Body of pancreas (tissue), 4 donors: Measurements from ENCODE around the gene ADARB1. TPM values are rescaled to one million over a fixed set of nuclear protein-coding genes. Genes with fewer than 3 reads are reported as not detected.

Experiments
- ATAC-seq: fragments of 150-250 bp; one replicate; pipeline ENCODE4 v1.9.1; 2016
- DNase-seq, 4 donors: peaks; one replicate each; pipeline ENCODE4 v3.0.0-alpha.2; 2019
- H3K27ac ChIP-seq, 4 donors: fragments of 200-600 bp; sonication (generic); 1 replicate in 3 of 4; 2 replicates in 1 of 4; pipeline versions ENCODE4 v1.5.1 to v1.6.1; 2016 to 2019; ENCODE audit warnings: mild to moderate bottlenecking in 1 of 4, mixed read lengths in 1 of 4, moderate library complexity in 1 of 4
- H3K27me3 ChIP-seq, 2 donors: fragments of 200-600 bp; sonication (generic); one replicate each; pipeline ENCODE4 v1.6.0; 2016; ENCODE audit warnings: mild to moderate bottlenecking in 1 of 2
- H3K36me3 ChIP-seq, 2 donors: fragments of 200-600 bp; sonication (generic); replicated peaks in 1 of 2; 2 replicates each; pipeline ENCODE4 v1.5.1; 2016; ENCODE audit warnings: low read depth in 2 of 2; ENCODE audit not compliant: insufficient read depth in 1 of 2
- H3K4me1 ChIP-seq: fragments of 200-600 bp; sonication (generic); one replicate; pipeline ENCODE4 v1.6.0; 2016
- H3K4me3 ChIP-seq, 2 donors: fragments of 200-600 bp; sonication (generic); 1 replicate in 1 of 2; 2 replicates in 1 of 2; pipeline ENCODE4 v1.5.1; 2016 to 2019
- H3K9me3 ChIP-seq, 3 donors: fragments of 200-600 bp; sonication (generic); 1 replicate in 2 of 3; 2 replicates in 1 of 3; pipeline ENCODE4 v1.5.1; 2016
- CTCF ChIP-seq, 7 experiments: fragments of 450-650 bp in 4 of 7; fragments of 200-600 bp in 3 of 7; sonication (generic) in 3 of 7; IDR thresholded peaks; one replicate each; pipeline ENCODE4 v1.5.1; 2016 to 2019; ENCODE audit warnings: antibody characterized with exemption in 7 of 7
- POLR2A ChIP-seq, 3 donors: fragments of 450-650 bp; IDR thresholded peaks; one replicate each; pipeline ENCODE4 v1.6.1; 2016; ENCODE audit warnings: antibody characterized with exemption in 3 of 3, mild to moderate bottlenecking in 2 of 3
- WGBS, 2 donors: methylation state at CpG; one replicate each; pipeline ENCODE4 v1.1.5; 2017; 5-methylcytosine and 5-hydroxymethylcytosine counted together
- intact Hi-C: fragments of 100-400 bp; cut with DNase I; formaldehyde crosslinking; loops from one replicate; pipeline ENCODE4 v1.15.1; 2023
- total RNA-seq, 2 donors: library from RNA; depleted of rRNA; stranded (reverse); fragments of >200 nt; gene quantifications; one replicate each; pipeline ENCODE4 v1.1.0, GENCODE V29; 2016

Gene ADARB1
- total RNA-seq, 2 donors from 2014 or later, result 11.4 to 11.5 TPM

- DNase-seq, result no peak
- Histone ChIP-seq H3K36me3 (no peaks in the 10 kb centered on the region), H3K4me1 (no peaks in the 10 kb centered on the region), H3K27me3 (no peaks in the 10 kb centered on the region), H3K27ac (no peak overlapping the region), H3K9me3 (no peaks in the 10 kb centered on the region), H3K4me3 (no peak overlapping the region)
- intact Hi-C loops, result no loop called here
- TF ChIP-seq POLR2A (IDR thresholded peaks at IDR 0.05) (no peak), CTCF (IDR thresholded peaks at IDR 0.05) (no peak)
- ATAC-seq, result no peak
- 77 to 79% methylated on average over 18 of the region's 18 CpGs for whole genome bisulfite sequencing, 2 donors
Observed at GRCh38 chr21:45067462-45068285, 6.7 kb upstream of the ADARB1 start.

- no peaks in the 10 kb centered on the region for H3K36me3 ChIP-seq
- H3K27me3 ChIP-seq, result no peaks in the 10 kb centered on the region
- WGBS, 2 donors, result 87 to 92% methylated on average over 10 to 11 of the region's 11 CpGs
- no peak for DNase-seq
- no peaks in the 10 kb centered on the region for H3K9me3 ChIP-seq
- no peak for ATAC-seq
- H3K4me1 ChIP-seq, result peaks cover 7% of the 10 kb centered on the region
- no peak for TF ChIP-seq POLR2A (IDR thresholded peaks at IDR 0.05)
- no peak for TF ChIP-seq CTCF (IDR thresholded peaks at IDR 0.05)
- intact Hi-C loops, result no loop called here
- H3K4me3 ChIP-seq, result no peak overlapping the region
- H3K27ac ChIP-seq, result no peak overlapping the region
Observed at GRCh38 chr21:45069085-45069484, 5.3 kb upstream of the ADARB1 start.

GRCh38 chr21:45069711-45070110, 4.7 kb upstream of the ADARB1 start:
- WGBS, 2 donors, result 85 to 93% methylated on average over 5 of the region's 5 CpGs
- Histone ChIP-seq H3K9me3 (no peaks in the 10 kb centered on the region), H3K27me3 (no peaks in the 10 kb centered on the region), H3K36me3 (no peaks in the 10 kb centered on the region), H3K4me1 (peaks cover 7% of the 10 kb centered on the region), H3K4me3 (no peak overlapping the region), H3K27ac (no peak overlapping the region)
- intact Hi-C loops, result no loop called here
- TF ChIP-seq CTCF (IDR thresholded peaks at IDR 0.05), result no peak
- TF ChIP-seq POLR2A (IDR thresholded peaks at IDR 0.05), result no peak
- no peak for ATAC-seq
- DNase-seq, result no peak

GRCh38 chr21:45071078-45071873, 3.1 kb upstream of the ADARB1 start:
- intact Hi-C loops, result no loop called here
- Histone ChIP-seq H3K4me3 (no peak overlapping the region), H3K27me3 (no peaks in the 10 kb centered on the region), H3K9me3 (no peaks in the 10 kb centered on the region), H3K36me3 (no peaks in the 10 kb centered on the region), H3K4me1 (peaks cover 21% of the 10 kb centered on the region), H3K27ac (no peak overlapping the region)
- DNase-seq (no peak), ATAC-seq (no peak)
- WGBS, 2 donors, result 86 to 93% methylated on average over 16 to 24 of the region's 24 CpGs
- TF ChIP-seq CTCF (IDR thresholded peaks at IDR 0.05) (no peak), POLR2A (IDR thresholded peaks at IDR 0.05) (no peak)
